KMS-11 (cell line): ENCODE results near the gene ZNF593OS.

Experiments used
- H2AFZ ChIP-seq: fragments of 200-600 bp; sonication (generic); 2 replicates; pipeline ENCODE4 v1.6.1; 2016; ENCODE audit warnings: antibody characterized with exemption, mixed run types, low read depth
- H3K27ac ChIP-seq: fragments of 200-600 bp; sonication (generic); 2 replicates; pipeline ENCODE4 v1.6.1; 2016; ENCODE audit warnings: mild to moderate bottlenecking, mixed run types
- H3K27me3 ChIP-seq: fragments of 200-600 bp; sonication (generic); 2 replicates; pipeline ENCODE4 v1.6.1; 2017; ENCODE audit warnings: mild to moderate bottlenecking, low read depth, mixed run types, moderate library complexity; ENCODE audit not compliant: insufficient read depth
- H3K36me3 ChIP-seq: fragments of 200-600 bp; sonication (generic); 2 replicates; pipeline ENCODE4 v1.6.1; 2017; ENCODE audit warnings: mild to moderate bottlenecking, mixed run types; ENCODE audit not compliant: insufficient read depth
- H3K4me1 ChIP-seq: fragments of 200-600 bp; sonication (generic); 2 replicates; pipeline ENCODE4 v1.6.1; 2016; ENCODE audit warnings: mild to moderate bottlenecking, low read depth, mixed run types; ENCODE audit not compliant: poor library complexity, severe bottlenecking
- H3K4me2 ChIP-seq: fragments of 200-600 bp; sonication (generic); 2 replicates; pipeline ENCODE4 v1.7.0; 2016; ENCODE audit warnings: mild to moderate bottlenecking, mixed run types
- H3K4me3 ChIP-seq: fragments of 200-600 bp; sonication (generic); IDR thresholded peaks from 2 replicates; pipeline ENCODE4 v1.6.1; 2017; ENCODE audit warnings: low read depth, low read length, mixed read lengths; ENCODE audit not compliant: insufficient read depth
- H3K79me2 ChIP-seq: fragments of 200-600 bp; sonication (generic); 2 replicates; pipeline ENCODE4 v1.6.1; 2016; ENCODE audit warnings: low read depth, mixed run types; ENCODE audit not compliant: insufficient read depth
- H3K9ac ChIP-seq: fragments of 200-600 bp; sonication (generic); 2 replicates; pipeline ENCODE4 v1.6.1; 2016; ENCODE audit warnings: mild to moderate bottlenecking, mixed run types
- H4K20me1 ChIP-seq: fragments of 200-600 bp; sonication (generic); 2 replicates; pipeline ENCODE4 v1.6.1; 2016; ENCODE audit warnings: mild to moderate bottlenecking, mixed run types; ENCODE audit not compliant: insufficient read depth
- TF ChIP-seq, protein P1 (sequence below): fragments of 200-600 bp; sonication (generic); conservative IDR thresholded peaks from 2 replicates; pipeline ENCODE4 v1.6.1; 2017; ENCODE audit warnings: low read depth, mild to moderate bottlenecking, antibody characterized with exemption, low read length, moderate library complexity, mixed read lengths

The ZNF593OS gene

DNA sequence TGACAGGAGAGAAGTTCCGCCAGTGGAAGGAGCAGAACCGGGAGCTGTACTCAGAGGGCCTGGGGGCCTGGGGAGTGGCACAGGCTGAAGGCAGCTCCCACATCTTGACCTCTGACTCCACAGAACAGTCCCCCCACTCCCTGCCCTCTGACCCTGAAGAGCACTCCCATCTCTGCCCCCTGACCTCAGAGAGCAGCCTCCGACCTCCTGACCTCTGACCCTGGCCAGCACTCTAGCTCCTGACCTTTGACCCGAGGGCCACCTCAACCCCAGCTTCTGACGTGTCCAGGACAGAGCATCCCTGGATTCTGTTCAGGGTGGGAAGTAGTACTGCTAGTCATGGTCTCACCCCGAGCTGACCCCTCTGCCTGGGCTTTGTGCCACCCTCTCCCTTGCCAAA lies 17.7 kb upstream of the ZNF593OS start:
- no peak overlapping the region for H3K27ac ChIP-seq
- no peak overlapping the region for H3K4me3 ChIP-seq
- no peaks in the 10 kb centered on the region for H3K4me1 ChIP-seq
- no peak overlapping the region for H2AFZ ChIP-seq
- no peaks in the 10 kb centered on the region for H4K20me1 ChIP-seq
- H3K27me3 ChIP-seq: no peaks in the 10 kb centered on the region
- no peaks in the 10 kb centered on the region for H3K36me3 ChIP-seq
- H3K9ac ChIP-seq: no peak overlapping the region
- no peak overlapping the region for H3K4me2 ChIP-seq
- TF ChIP-seq, protein P1, sequence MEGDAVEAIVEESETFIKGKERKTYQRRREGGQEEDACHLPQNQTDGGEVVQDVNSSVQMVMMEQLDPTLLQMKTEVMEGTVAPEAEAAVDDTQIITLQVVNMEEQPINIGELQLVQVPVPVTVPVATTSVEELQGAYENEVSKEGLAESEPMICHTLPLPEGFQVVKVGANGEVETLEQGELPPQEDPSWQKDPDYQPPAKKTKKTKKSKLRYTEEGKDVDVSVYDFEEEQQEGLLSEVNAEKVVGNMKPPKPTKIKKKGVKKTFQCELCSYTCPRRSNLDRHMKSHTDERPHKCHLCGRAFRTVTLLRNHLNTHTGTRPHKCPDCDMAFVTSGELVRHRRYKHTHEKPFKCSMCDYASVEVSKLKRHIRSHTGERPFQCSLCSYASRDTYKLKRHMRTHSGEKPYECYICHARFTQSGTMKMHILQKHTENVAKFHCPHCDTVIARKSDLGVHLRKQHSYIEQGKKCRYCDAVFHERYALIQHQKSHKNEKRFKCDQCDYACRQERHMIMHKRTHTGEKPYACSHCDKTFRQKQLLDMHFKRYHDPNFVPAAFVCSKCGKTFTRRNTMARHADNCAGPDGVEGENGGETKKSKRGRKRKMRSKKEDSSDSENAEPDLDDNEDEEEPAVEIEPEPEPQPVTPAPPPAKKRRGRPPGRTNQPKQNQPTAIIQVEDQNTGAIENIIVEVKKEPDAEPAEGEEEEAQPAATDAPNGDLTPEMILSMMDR: no peak
- H3K79me2 ChIP-seq: no peaks in the 10 kb centered on the region

DNA sequence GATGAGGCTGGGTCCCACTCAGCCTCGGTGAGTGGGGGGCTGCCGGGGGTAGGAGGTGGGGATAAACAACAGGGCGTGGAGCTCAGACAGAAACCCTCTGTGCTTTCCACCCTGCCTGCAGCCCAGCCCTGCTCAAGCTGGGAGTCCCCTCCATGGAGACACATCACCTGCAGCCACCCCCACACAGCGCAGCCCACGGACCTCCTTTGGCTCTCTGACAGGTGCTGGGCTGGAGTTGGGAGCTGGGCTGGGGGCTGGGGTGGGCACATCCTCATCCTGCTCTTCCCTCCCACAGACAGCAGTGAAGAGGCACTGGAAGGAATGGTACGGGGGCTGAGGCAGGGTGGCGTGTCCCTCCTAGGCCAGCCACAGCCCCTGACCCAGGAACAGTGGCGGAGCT lies 16.8 kb upstream of the ZNF593OS start:
- no peaks in the 10 kb centered on the region for H3K4me1 ChIP-seq
- no peaks in the 10 kb centered on the region for H4K20me1 ChIP-seq
- H3K79me2 ChIP-seq: no peaks in the 10 kb centered on the region
- TF ChIP-seq, protein P1: no peak
- no peaks in the 10 kb centered on the region for H3K27me3 ChIP-seq
- no peaks in the 10 kb centered on the region for H3K36me3 ChIP-seq
- H3K4me2 ChIP-seq: no peak overlapping the region
- H3K27ac ChIP-seq: no peak overlapping the region
- no peak overlapping the region for H3K9ac ChIP-seq
- H3K4me3 ChIP-seq: no peak overlapping the region
- no peak overlapping the region for H2AFZ ChIP-seq

DNA sequence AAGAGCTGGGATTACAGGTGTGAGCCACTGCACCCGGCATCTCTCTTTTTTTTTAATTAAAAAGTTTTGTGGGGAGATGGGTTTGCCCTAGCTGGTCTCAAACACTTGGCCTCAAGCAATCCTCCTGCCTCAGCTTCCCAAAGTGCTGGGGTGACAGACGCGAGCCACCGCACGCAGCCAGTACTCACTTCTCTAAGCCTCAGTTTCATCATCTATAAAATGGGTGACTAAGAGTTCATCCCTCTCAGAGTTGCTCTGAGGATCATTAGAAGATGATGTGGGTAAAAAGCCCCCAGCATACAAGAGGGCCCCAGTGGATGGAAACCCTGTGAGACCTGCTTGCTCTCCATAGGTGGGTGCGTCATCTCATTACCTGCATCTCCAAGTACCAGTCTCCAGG lies 16.2 kb upstream of the ZNF593OS start:
- Histone ChIP-seq H3K9ac (no peak overlapping the region), H3K79me2 (no peaks in the 10 kb centered on the region), H4K20me1 (no peaks in the 10 kb centered on the region), H2AFZ (no peak overlapping the region), H3K4me2 (no peak overlapping the region), H3K4me1 (no peaks in the 10 kb centered on the region), H3K36me3 (no peaks in the 10 kb centered on the region), H3K27ac (no peak overlapping the region), H3K27me3 (no peaks in the 10 kb centered on the region), H3K4me3 (no peak overlapping the region)
- TF ChIP-seq, protein P1: no peak

DNA sequence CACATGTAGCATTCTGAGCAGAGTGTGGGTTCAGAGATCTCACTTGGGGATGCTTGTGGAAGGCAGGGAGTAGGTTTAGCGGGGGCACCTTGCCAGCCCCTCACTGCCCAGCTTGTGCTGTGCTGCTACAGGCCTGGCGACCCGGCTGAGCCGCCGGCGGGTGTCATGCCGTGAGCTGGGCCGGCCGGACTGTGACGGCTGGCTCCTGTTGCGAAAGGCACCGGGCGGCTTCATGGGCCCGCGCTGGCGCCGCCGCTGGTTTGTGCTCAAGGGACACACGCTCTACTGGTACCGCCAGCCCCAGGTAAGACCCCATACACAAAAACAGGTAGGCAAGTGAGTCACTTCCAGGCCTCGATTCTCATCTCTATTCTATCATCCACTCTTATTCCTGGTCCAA lies 13.3 kb upstream of the ZNF593OS start:
- no peak overlapping the region for H3K27ac ChIP-seq
- H3K27me3 ChIP-seq: no peaks in the 10 kb centered on the region
- no peak overlapping the region for H3K4me2 ChIP-seq
- H3K4me3 ChIP-seq: no peak overlapping the region
- peaks cover 6% of the 10 kb centered on the region for H3K4me1 ChIP-seq
- no peak overlapping the region for H3K9ac ChIP-seq
- no peaks in the 10 kb centered on the region for H3K79me2 ChIP-seq
- H4K20me1 ChIP-seq: no peaks in the 10 kb centered on the region
- no peaks in the 10 kb centered on the region for H3K36me3 ChIP-seq
- TF ChIP-seq, protein P1: no peak
- H2AFZ ChIP-seq: no peak overlapping the region
